GM18499 (cell line): ENCODE data around the gene SLC9A1.

Experiments
- ATAC-seq: cut with Tn5 transposase; IDR thresholded peaks from one replicate; pipeline ENCODE4 v1.9.1; 2021; ENCODE audit warnings: moderate number of reproducible peaks; ENCODE audit not compliant: insufficient read depth, unreplicated experiment

The SLC9A1 gene

GRCh38 chr1:27152004-27152828, 2.7 kb downstream of the SLC9A1 start:
- ATAC-seq, result no peak

- no peak for ATAC-seq
Observed at GRCh38 chr1:27150641-27151040, 4.3 kb downstream of the SLC9A1 start.

DNA sequence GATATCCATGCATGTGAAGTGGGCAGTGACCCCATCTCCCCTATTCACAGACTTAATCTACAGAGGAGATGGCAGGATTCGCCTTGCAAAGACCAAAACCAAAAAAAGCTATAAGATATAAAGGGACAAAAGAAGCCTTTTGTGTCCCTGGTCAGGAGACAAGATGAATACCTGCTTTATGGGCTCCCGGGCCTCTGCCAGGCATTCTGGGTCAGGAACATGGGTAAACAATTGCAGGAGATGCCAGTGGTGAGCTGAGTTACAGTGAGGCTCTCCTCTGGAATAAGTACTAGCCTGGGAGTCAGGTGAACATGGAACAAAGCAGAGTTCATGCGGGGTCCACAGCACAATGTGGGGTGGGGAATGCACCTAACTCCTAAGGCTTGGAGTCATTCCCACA, 4.7 kb downstream of the SLC9A1 start:
- no peak for ATAC-seq

DNA sequence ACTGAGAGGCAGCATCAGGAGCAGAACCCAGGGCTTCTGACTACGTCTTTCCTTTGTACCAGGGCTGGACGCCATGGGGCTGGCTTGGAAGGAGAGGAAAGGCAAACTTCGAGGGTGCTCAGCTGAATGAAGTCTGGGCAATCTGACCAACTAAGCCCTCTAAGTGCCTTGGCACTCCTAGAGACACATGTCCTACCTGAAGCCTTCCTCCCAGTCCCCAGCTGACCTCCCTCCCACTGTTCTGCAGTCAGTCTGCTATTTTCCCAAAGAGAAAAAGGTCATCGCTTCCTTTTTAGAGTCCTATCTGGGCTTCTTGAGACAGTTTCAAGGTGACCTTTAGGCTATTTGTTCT, 5.2 kb downstream of the SLC9A1 start:
- ATAC-seq, result no peak

- no peak for ATAC-seq
Observed at GRCh38 chr1:27149084-27149761, 5.7 kb downstream of the SLC9A1 start.

DNA sequence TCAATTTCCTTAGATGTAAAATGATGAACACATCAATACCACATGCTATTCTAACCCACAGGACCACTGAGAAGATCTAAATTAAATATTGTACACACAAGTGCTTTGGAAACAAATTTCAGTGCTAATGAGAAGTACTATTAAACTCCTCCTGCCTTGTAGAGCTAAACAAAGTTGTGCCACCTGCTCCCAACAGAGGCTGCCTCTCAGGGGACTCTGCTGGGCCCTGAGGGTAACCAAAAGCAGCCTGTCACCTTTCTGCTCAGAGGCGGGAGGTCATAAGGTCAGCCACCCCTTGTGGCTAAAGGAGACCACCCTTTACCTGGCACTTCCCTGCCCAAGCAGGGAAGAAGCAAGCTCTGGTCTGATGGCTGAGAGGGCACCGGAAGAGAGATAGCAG, 6.3 kb downstream of the SLC9A1 start:
- no peak for ATAC-seq

GRCh38 chr1:27147842-27148518, 6.9 kb downstream of the SLC9A1 start:
- ATAC-seq, result no peak

- no peak for ATAC-seq
Observed at GRCh38 chr1:27145934-27146354, 9.0 kb downstream of the SLC9A1 start.

DNA sequence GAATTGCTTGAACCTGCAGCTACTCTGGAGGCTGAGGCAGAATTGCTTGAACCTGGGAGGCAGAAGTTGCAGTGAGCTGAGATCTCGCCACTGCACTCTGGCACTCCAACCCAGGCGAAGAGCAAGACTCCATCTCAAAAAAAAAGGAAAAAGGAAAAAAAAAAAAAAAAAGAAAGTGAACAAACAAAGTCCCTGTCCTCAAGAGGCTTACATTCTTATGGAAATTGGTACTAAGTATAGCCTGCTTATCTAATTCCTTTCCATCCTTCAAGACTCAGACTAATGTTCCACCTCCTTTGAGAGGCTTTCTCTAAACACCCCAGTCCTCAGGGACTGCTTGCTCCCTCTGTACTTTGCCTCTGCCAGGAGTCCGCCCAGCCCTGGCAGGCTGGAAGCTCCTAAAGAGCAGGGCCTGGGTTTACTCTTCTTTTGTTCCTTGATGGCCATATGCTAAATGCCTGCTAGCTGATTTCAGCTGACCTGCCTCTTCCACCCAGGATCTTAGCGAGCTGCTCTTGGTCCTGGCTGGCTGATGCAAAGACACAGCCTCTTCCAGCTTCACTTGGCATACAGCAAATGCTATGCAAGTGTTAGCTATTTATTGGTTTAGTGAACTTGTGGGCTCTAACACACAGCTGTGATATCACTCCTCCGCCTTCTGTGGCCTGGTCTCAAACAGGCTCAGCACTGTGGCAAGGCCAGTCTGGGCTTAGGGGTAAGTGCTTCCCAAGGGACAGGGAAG, 9.8 kb downstream of the SLC9A1 start:
- no peak for ATAC-seq

DNA sequence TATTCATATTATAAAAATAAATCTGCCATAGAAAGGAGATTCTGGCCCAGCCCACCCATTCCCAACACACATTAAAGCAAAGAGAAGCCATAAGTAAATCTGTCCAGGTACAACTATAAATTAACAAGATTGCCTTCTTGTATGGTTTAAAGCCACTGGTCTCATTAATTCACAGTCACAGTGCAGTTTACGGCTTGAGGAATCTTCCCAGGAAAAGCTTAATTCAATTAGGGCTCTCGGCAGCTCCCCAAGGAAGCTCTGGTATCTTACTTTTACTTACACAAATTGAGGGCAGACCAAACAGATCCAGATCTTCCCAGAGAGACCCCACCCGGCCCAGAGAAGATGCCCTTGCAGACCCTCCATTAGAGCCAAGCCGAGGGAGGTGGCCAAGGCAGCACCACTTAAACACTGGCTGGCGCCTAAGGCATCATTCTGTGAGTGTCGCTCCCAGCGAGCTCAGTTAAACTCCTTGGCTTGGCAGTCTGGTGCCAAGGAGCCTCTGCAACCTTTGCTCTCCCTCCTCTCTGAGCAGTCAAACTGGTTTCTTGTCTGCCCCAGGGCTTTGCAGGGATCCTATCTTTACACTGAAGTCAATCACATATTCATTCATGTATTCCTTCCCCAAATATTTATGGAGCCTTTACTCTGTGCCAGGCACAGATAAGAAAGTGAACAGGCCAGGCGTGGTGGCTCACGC, 10.7 kb downstream of the SLC9A1 start:
- no peak for ATAC-seq

DNA sequence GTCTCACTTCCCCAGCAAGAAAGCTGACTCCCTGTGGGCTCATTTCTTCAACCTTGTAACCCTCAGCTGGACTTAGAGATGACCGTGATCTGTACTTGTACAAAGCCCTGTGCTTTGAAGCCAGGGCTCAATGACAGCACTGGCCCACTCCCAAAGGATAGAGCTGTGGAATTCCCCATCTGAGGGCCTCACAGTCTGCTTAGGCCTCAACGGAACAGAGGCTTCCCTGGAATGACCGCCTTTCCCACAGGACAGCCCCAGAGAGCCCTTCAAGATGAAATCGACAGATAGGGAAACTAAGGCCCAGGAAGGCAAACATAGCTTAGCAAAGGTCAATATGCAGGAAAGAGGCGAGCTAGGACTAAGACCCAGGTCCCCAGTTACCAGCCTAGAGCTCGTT, 11.5 kb downstream of the SLC9A1 start:
- ATAC-seq, result no peak

DNA sequence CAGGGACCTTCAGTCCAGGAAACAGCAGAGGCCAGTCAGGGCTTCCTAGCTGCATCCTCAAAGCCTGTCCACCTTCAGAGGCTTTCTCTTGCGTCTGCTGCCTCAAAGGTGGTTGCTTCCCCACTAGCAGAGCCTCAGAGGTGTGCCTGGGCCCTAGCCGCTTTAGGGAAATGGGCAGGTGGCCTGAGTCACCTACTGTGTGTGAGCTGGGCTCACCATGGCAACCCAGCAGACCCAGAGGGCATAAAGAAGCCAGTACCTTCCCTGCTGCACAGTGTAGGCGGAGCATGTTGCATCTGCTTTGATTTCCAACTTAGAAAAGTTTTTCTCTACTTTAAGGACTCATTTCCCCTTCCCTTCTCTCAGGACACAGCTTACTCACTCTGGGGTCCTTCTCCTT, 12.5 kb downstream of the SLC9A1 start:
- ATAC-seq, result no peak

DNA sequence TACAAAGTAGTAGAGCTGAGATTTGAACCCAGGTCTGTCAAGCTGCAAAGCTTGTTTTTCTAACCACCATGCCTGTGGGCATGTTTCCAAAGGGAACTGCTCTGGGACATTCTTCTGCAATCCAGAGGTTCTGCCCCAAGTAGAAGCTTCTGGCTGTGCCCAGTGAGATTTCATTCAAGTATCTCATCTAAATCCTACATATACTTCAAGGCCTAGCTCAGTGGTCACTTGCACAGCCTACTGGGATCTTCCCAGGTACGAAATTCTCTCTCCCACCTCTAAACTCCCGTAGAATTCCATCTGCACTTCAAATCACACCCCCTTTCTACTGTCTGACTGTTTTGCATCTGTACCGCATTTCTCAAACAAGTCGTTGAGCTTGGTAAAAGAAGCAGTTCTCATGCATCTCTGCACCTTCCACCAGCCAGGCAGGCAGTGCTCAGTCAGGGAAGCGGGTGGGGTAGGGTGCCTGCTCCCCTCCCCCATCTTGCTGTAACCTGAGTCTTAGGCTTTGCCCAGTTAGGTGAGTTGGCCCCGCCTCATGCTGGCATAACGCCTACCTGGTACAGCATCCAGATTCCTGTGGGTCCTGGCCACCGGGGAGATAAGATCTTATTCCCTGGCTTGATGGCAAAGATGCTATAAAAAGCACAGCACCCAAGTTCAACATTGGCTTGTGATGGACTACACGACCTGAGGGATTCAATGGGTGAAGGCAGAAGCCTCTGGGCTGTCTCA, 13.5 kb downstream of the SLC9A1 start:
- no peak for ATAC-seq

DNA sequence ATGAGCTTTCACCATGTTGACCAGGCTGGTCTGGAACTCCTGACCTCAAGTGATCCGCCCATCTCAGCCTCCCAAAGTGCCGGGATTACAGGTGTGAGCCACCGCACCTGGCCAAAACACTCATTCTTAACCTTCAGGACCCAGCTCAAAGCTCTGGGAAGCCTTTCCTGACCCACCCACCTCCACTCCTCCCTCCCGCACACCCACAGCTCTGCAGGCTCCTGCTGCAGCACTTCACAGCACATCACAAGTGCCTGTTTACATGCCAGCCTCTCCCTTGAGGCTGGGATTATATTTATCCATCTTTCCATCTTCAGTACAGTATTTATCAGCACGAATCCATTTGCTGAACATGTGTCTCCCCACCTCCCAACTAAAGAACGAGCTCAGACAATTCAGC, 14.9 kb downstream of the SLC9A1 start:
- no peak for ATAC-seq

- no peak for ATAC-seq
Observed at GRCh38 chr1:27138927-27139326, 16.0 kb downstream of the SLC9A1 start.

- no peak for ATAC-seq
Observed at GRCh38 chr1:27138368-27138767, 16.6 kb downstream of the SLC9A1 start.

- no peak for ATAC-seq
Observed at GRCh38 chr1:27137544-27138075, 17.3 kb downstream of the SLC9A1 start.

GRCh38 chr1:27136998-27137542, 17.9 kb downstream of the SLC9A1 start:
- no peak for ATAC-seq

- ATAC-seq, result no peak
Observed at GRCh38 chr1:27136236-27136551, 18.7 kb downstream of the SLC9A1 start.
